Epithelial cell of esophagus (primary cell): ENCODE measurements around the gene ZFHX3.

Experiments used
- DNase-seq: peaks from one replicate; pipeline ENCODE4 v3.0.0; 2010; ENCODE audit warnings: low read depth
- H3K4me3 ChIP-seq: 2 replicates; pipeline ENCODE4 v1.5.1; 2011; ENCODE audit warnings: mild to moderate bottlenecking, low read length, control low read depth
- CTCF ChIP-seq: IDR thresholded peaks from 2 replicates; pipeline ENCODE4 v1.5.1; 2011; ENCODE audit warnings: low read depth, mild to moderate bottlenecking, low read length, control low read depth, inconsistent platforms; ENCODE audit not compliant: insufficient read depth; ENCODE audit errors: missing control alignments

ZFHX3 gene

GRCh38 chr16:72856797-72857196, 191.1 kb downstream of the ZFHX3 start:
- DNase-seq = peak; percentile 31

GRCh38 chr16:72854267-72854959, 193.5 kb downstream of the ZFHX3 start:
- no peak for DNase-seq
- TF ChIP-seq CTCF = no peak
- H3K4me3 ChIP-seq = no peak overlapping the region

More at GRCh38 chr16:72856797-72857196, 191.1 kb downstream of the ZFHX3 start:
- peak; percentile 31 for TF ChIP-seq CTCF
- no peak overlapping the region for H3K4me3 ChIP-seq

GRCh38 chr16:72853575-72854266, 194.2 kb downstream of the ZFHX3 start:
- TF ChIP-seq CTCF = no peak

GRCh38 chr16:72852421-72852820, 195.5 kb downstream of the ZFHX3 start:
- H3K4me3 ChIP-seq = no peak overlapping the region
- no peak for DNase-seq
- no peak for TF ChIP-seq CTCF

More at GRCh38 chr16:72853575-72854266, 194.2 kb downstream of the ZFHX3 start:
- DNase-seq = no peak
- H3K4me3 ChIP-seq = no peak overlapping the region

- TF ChIP-seq CTCF = no peak
- no peak overlapping the region for H3K4me3 ChIP-seq
- DNase-seq = no peak
Observed at GRCh38 chr16:72850853-72851252, 197.1 kb downstream of the ZFHX3 start.

- no peak overlapping the region for H3K4me3 ChIP-seq
- TF ChIP-seq CTCF = no peak
- DNase-seq = no peak
Observed at GRCh38 chr16:72850021-72850420, 197.9 kb downstream of the ZFHX3 start.
